ENCODE data around the gene CDKN2D.
"Not testable (repeated sequence)": the region's sequence is repeated elsewhere in the genome, so short reads cannot be mapped to it uniquely, and the experiment has no call there.

Gene CDKN2D

GRCh38 chr19:10582091-10582490 lies 13.3 kb upstream of the CDKN2D start:
- no peak for FAIRE-seq

GRCh38 chr19:10580979-10581631 lies 12.3 kb upstream of the CDKN2D start:
- peak; percentile 68 for DNase-seq (ENCODE audit: low spot score)
- peak; percentile 21 for FAIRE-seq

More at GRCh38 chr19:10582091-10582490, 13.3 kb upstream of the CDKN2D start:
- DNase-seq (ENCODE audit: low spot score): no peak

GRCh38 chr19:10577951-10578350 lies 9.2 kb upstream of the CDKN2D start:
- FAIRE-seq (no peak), DNase-seq (ENCODE audit: low spot score) (no peak)

GRCh38 chr19:10575011-10575716 lies 6.4 kb upstream of the CDKN2D start:
- DNase-seq (ENCODE audit: low spot score) (no peak), FAIRE-seq (no peak)

- FAIRE-seq (no peak), DNase-seq (ENCODE audit: low spot score) (no peak)
Measured at GRCh38 chr19:10574462-10574861, 5.7 kb upstream of the CDKN2D start.

GRCh38 chr19:10573793-10574192 lies 5.0 kb upstream of the CDKN2D start:
- DNase-seq (ENCODE audit: low spot score); FAIRE-seq: not testable (repeated sequence)

GRCh38 chr19:10568062-10568825 lies 535 bp downstream of the CDKN2D start:
- DNase-seq (ENCODE audit: low spot score) (no peak), FAIRE-seq (no peak)

GRCh38 chr19:10567656-10568055 lies 1.1 kb downstream of the CDKN2D start:
- FAIRE-seq: no peak
- no peak for DNase-seq (ENCODE audit: low spot score)

GRCh38 chr19:10566658-10567410 lies 1.9 kb downstream of the CDKN2D start:
- DNase-seq (ENCODE audit: low spot score) (no peak), FAIRE-seq (no peak)

- no peak for DNase-seq (ENCODE audit: low spot score)
- FAIRE-seq: no peak
Measured at GRCh38 chr19:10566408-10566657, 2.4 kb downstream of the CDKN2D start.

- peak; percentile 94 for DNase-seq (ENCODE audit: low spot score)
- FAIRE-seq: peak; percentile 15
Measured at GRCh38 chr19:10565567-10566407, 3.0 kb downstream of the CDKN2D start, which contains the start of gene KRI1. KRI1 (minus strand) TSS chr19:10566010; CDS start chr19:10565999, 11 bp downstream.

- peak; percentile 8 for DNase-seq (ENCODE audit: low spot score)
- FAIRE-seq: no peak
Measured at GRCh38 chr19:10565028-10565566, 3.7 kb downstream of the CDKN2D start.

- no peak for FAIRE-seq
Measured at GRCh38 chr19:10562609-10563008, 6.2 kb downstream of the CDKN2D start.

GRCh38 chr19:10560154-10560553 lies 8.6 kb downstream of the CDKN2D start:
- FAIRE-seq: no peak
- DNase-seq (ENCODE audit: low spot score): no peak

More at GRCh38 chr19:10562609-10563008, 6.2 kb downstream of the CDKN2D start:
- no peak for DNase-seq (ENCODE audit: low spot score)

- DNase-seq (ENCODE audit: low spot score): no peak
- no peak for FAIRE-seq
Measured at GRCh38 chr19:10557603-10558197, 11.1 kb downstream of the CDKN2D start.

GRCh38 chr19:10555610-10555973 lies 13.2 kb downstream of the CDKN2D start:
- no peak for FAIRE-seq

GRCh38 chr19:10554760-10555609 lies 13.8 kb downstream of the CDKN2D start:
- FAIRE-seq: no peak
- DNase-seq (ENCODE audit: low spot score): no peak

More at GRCh38 chr19:10555610-10555973, 13.2 kb downstream of the CDKN2D start:
- no peak for DNase-seq (ENCODE audit: low spot score)

- DNase-seq (ENCODE audit: low spot score) (no peak), FAIRE-seq (no peak)
Measured at GRCh38 chr19:10553943-10554381, 14.8 kb downstream of the CDKN2D start.

GRCh38 chr19:10553087-10553667 lies 15.6 kb downstream of the CDKN2D start:
- no peak for FAIRE-seq
- DNase-seq (ENCODE audit: low spot score): no peak

Data from RCC 7860 (cell line).